VCaP (cell line): Measurements from ENCODE around the gene NEK1.
"Not testable (repeated sequence)": the region's sequence is repeated elsewhere in the genome, so short reads cannot be mapped to it uniquely, and the experiment has no call there.

Experiments
- H3K27ac ChIP-seq: fragments of 450-650 bp; 2 replicates; pipeline ENCODE4 v1.5.1; 2017
- TF ChIP-seq, protein P1 (sequence below): fragments of 450-650 bp; conservative IDR thresholded peaks from 2 replicates; pipeline ENCODE4 v1.5.1; 2017; ENCODE audit warnings: mild to moderate bottlenecking, moderate library complexity

NEK1 gene

DNA sequence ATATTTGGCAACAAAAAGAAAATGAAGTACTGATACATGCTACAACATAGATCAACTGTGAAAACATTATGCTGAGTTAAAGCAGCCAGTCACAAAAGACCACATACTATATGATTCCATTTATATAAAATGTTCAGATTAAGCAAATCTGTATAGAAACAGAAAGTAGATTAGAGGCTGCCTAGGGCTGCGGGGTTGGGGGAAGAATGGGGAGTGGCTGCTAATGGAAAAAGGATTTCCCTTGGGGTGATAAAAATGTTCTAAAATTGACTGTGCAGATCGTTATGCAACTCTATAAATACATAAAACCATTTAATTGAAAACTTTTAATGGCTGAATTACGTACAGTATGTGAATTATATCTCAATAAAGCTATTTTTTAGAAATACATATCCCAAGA, 46.8 kb downstream of the NEK1 start:
- TF ChIP-seq, protein P1, sequence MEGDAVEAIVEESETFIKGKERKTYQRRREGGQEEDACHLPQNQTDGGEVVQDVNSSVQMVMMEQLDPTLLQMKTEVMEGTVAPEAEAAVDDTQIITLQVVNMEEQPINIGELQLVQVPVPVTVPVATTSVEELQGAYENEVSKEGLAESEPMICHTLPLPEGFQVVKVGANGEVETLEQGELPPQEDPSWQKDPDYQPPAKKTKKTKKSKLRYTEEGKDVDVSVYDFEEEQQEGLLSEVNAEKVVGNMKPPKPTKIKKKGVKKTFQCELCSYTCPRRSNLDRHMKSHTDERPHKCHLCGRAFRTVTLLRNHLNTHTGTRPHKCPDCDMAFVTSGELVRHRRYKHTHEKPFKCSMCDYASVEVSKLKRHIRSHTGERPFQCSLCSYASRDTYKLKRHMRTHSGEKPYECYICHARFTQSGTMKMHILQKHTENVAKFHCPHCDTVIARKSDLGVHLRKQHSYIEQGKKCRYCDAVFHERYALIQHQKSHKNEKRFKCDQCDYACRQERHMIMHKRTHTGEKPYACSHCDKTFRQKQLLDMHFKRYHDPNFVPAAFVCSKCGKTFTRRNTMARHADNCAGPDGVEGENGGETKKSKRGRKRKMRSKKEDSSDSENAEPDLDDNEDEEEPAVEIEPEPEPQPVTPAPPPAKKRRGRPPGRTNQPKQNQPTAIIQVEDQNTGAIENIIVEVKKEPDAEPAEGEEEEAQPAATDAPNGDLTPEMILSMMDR: no peak
- no peak overlapping the region for H3K27ac ChIP-seq

GRCh38 chr4:169557061-169557636, 55.2 kb downstream of the NEK1 start:
- H3K27ac ChIP-seq: peak overlapping the region; percentile 69
- TF ChIP-seq, protein P1: no peak

- not testable (repeated sequence) for H3K27ac ChIP-seq
Observed at GRCh38 chr4:169546548-169546947, 65.8 kb downstream of the NEK1 start.

DNA sequence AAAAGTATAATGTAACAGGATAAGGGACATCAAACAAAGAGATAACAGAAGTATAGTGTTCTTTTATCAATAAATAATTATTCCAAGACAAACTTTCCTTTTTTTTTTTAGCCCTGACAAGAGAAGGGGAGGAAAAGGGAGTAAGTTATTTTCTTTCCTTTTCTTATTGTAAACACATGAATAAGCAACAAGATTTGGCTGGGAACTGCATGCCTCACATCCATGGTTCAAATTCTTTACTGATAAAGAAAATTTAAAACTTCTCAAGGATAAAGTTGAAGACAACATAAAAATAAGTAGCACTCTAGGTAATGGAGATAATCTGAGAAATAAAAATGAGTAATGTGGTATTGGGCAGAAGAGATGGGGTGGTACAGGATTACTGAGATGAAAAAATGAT, 71.6 kb downstream of the NEK1 start:
- no peak overlapping the region for H3K27ac ChIP-seq
- TF ChIP-seq, protein P1: no peak

GRCh38 chr4:169530048-169530447, 82.3 kb downstream of the NEK1 start:
- TF ChIP-seq, protein P1: no peak
- no peak overlapping the region for H3K27ac ChIP-seq

- TF ChIP-seq, protein P1: no peak
- H3K27ac ChIP-seq: no peak overlapping the region
Observed at GRCh38 chr4:169523796-169524195, 88.6 kb downstream of the NEK1 start.

GRCh38 chr4:169510617-169511016, 101.8 kb downstream of the NEK1 start:
- H3K27ac ChIP-seq: no peak overlapping the region
- TF ChIP-seq, protein P1: no peak

- TF ChIP-seq, protein P1: no peak
- no peak overlapping the region for H3K27ac ChIP-seq
Observed at GRCh38 chr4:169506903-169507302, 105.5 kb downstream of the NEK1 start.

DNA sequence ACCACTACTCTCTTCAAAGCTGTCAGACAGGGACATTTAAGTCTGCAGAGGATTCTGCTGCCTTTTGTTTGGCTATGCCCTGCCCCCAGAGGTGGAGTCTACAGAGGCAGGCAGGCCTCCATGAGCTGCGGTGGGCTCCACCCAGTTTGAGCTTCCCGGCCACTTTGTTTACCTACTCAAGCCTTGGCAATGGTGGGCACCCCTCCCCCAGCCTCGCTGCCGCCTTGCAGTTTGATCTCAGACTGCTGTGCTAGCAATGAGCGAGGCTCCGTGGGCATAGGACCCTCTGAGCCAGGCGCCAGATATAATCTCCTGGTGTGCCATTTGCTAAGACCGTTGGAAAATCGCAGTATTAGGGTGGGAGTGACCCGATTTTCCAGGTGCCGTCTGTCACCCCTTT, 112.5 kb downstream of the NEK1 start:
- H3K27ac ChIP-seq: not testable (repeated sequence)

DNA sequence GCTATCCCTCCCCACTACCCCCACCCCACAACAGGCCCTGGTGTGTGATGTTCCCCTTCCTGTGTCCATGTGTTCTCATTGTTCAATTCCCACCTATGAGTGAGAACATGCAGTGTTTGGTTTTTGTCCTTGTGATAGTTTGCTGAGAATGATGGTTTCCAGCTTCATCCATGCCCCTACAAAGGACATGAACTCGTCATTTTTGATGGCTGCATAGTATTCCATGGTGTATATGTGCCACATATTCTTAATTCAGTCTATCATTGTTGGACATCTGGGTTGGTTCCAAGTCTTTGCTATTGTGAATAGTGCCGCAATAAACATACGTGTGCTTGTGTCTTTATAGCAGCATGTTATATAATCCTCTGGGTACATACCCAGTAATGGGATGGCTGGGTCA, 118.1 kb downstream of the NEK1 start:
- not testable (repeated sequence) for H3K27ac ChIP-seq
